Activated T-helper 9 cell treated with anti-CD3 and anti-CD28 coated beads, Interleukin-2, amount 50 U/mL, for 16 hours (primary cell): ENCODE data around the gene GUCY1A2.
"Not testable (repeated sequence)": the region's sequence is repeated elsewhere in the genome, so short reads cannot be mapped to it uniquely, and the experiment has no call there.

Experiments used
- DNase-seq: peaks from one replicate; pipeline ENCODE4 v3.0.0-alpha.2; 2020; ENCODE audit warnings: low read depth

GUCY1A2 gene

DNA sequence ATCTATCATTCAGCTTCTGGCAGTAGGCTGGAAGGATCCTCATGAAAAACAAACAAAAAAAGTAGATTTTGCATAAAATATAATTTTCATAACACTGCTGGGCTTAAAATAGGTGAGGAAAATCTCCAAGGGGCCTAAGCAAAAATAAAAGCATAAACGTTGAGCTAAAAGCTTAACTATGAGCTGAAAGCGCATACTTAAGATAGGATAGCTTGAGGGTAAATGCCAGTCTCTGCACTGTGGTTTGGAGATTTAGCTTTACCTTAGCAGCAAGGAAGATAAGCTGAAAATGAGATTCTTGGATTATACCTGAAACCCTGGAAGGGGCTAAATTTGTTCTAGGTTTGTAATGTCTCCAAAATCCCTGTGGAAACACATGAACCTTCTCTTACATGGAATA lies 183.7 kb downstream of the GUCY1A2 start:
- DNase-seq, result no peak

DNA sequence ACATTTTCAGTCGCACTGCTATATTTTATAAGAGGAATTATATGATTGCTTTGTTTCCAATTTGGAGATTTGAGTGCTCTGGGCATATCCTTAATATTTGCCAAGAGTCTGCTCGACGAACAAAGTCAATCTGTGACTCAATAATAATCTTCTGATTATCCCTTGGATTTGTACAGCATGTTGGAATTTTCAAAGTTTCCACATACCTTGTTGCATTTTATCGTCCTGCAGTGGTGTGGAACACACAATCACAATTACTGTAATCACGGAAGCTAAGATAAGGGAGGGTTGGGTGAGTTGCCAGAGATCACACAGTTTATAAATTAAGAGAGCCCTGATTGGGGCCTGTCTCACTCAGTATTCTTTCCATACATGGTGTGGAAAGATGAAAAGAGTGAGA lies 189.3 kb downstream of the GUCY1A2 start:
- no peak for DNase-seq

DNA sequence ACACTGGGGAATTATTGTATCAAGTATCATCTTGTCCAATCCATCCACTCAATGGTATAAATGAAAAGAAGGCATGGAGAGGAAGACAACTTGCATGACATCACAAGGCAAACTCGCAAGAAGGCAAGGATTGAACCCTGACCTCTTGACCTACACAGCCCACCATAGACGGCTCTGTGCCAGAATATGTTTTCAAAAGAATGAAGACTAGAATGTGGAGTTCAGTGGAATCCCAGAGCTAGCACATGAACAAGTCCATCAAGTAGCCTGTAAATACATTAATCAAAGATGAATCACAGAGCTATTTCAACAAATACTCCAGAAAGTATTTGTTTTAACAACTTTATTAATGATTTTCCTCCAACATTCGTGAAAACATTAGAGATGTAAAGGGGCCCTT lies 189.7 kb downstream of the GUCY1A2 start:
- DNase-seq, result no peak

DNA sequence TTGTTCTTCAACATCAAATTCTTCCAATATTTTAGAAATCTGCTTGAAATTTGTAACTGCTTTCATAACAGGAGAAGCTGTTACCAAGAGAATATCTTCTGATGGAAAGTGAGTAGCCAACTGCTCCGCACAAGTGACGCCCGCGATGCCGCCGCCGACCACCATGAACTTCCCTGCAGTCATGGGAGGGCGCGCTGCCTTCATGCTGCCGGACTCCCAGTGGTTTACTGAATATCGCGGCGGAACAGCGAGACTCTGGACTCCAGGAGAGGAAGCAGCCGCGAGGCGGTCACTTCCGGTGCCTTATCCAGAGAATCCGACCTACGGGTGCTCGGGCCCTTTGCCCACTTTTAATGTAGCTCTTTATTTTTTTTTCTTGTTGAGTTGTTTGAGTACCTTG lies 190.6 kb downstream of the GUCY1A2 start:
- no peak for DNase-seq

DNA sequence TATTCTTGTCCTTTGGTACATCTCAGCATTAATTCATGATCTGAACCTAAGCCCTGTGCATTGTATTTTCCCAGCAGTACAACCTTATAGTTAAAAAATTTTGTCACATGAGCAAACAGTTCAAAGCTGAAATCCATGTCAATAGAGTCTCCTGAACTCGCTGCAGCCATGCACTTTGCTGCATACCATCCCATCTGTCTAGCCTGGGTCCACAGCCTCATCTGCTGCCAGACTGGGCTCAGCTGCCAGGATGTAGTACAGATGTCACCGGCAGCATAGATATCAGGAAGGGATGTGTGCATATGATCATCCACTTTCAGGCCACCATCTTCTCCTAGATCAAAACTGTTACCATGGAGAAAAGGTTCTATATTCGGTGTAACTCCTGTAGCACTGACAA lies 191.7 kb downstream of the GUCY1A2 start:
- not testable (repeated sequence) for DNase-seq

GRCh38 chr11:106821826-106822225 lies 196.4 kb downstream of the GUCY1A2 start:
- no peak for DNase-seq

DNA sequence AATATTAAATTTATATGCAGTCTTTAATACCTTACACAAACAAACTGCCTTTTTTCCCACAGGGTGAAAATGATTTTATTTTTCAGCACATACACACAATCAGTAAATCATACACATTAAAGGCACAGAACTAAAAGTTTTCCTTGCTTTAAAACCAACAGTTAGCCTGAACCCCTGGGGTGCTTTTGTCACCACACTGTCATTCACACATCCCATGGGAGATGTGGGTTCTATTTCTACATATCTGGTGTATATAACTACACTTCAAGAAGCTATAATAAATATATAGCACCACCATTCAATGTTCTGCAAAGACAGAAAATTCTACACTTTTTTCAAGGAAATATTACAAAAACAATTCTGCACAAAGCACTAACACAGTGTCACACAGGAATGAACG lies 197.0 kb downstream of the GUCY1A2 start:
- no peak for DNase-seq

DNA sequence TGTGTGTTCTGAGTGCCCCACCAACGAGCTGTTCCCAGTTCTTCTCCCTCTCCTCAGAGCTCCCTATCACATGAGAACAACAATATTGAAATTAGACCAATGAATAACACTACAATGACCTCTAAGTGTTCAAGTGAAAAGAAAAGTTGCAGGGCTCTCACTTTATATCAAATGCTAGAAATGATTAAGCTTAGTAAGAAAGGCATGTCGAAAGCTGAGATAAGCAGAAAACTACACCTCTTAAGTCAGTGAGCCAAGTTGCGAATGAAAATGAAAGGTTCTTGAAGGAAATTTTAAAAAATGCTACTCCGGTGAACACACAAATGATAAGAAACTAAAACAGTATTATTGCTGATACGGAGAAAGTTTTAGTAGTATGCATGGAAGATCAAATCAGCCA lies 199.8 kb downstream of the GUCY1A2 start:
- DNase-seq, result no peak

DNA sequence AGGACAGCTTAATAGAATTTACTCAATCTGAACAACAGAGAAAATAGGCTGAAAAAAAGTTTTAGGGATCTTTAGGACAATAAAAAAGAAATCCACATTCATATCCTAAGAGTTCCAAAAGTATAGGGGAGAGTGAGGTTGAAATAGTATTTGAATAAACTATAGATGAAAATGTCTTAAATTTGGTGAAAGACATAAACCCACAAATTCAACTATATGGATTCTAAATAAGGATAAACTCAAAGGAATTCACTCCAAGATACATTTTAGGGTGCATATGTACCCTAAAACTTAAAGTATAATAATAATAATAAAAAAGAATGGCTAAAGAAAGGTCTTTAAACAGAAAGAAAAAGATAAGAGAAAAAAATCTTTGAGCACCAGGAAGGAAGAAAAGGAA lies 203.1 kb downstream of the GUCY1A2 start:
- DNase-seq, result no peak

GRCh38 chr11:106813806-106814205 lies 204.5 kb downstream of the GUCY1A2 start:
- DNase-seq, result no peak

DNA sequence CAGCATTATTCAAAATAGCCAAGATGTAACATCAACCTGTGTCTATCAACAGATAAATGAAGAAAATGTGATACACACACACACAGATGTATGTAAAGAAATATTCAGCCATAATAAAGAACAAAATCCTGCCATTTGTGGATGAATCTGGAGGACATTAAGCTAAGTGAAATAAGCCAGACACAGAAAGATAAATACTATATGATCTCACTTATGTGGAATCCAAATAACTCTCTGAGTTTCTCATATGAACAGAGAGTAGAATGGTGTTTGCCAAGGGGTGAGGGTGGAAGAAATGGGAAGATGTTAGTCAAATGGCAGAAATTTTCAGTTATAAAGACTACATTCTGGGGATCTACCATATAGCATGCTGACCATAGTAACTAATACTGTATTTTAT lies 224.2 kb downstream of the GUCY1A2 start:
- no peak for DNase-seq

- DNase-seq, result no peak
These were observed 228.9 kb downstream of the GUCY1A2 start for GRCh38 chr11:106789406-106789805.

DNA sequence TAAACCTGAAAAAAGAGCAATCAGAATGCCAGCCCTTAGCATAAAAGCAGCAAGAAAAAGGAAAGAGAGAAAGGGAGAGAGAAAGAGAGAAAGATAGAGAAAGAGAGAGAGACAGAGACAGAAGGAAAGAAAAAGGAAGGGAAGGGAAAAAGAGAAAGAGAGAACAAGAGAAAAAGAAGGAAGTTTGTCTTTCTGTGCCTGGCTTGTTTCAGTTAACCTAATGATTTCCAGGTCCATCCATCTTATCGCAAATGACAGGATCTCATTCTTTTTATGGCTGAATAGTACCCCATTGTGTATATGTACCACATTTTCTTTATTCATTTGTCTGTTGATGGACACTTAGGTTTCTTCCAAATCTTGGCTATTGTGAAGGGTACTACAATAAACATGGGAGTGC lies 230.8 kb downstream of the GUCY1A2 start:
- DNase-seq, result no peak

- no peak for DNase-seq
These were observed 232.2 kb downstream of the GUCY1A2 start for GRCh38 chr11:106785913-106786650.

DNA sequence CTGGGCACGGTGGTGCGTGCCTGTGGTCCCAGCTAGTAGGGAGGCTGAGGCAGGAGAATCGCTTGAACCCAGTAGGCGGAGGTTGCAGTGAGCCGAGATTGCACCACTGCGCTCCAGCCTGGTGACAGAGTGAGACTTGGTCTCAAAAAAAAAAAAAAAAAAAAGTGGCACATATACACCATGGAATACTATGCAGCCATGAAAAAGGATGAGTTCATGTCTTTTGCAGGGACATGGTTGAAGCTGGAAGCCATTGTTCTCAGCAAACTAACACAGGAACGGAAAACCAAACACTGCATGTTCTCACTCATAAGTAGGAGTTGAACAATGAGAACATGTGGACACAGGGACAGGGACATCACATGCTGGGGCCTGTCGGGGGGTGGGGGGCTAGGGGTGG lies 241.0 kb downstream of the GUCY1A2 start:
- DNase-seq, result not testable (repeated sequence)

DNA sequence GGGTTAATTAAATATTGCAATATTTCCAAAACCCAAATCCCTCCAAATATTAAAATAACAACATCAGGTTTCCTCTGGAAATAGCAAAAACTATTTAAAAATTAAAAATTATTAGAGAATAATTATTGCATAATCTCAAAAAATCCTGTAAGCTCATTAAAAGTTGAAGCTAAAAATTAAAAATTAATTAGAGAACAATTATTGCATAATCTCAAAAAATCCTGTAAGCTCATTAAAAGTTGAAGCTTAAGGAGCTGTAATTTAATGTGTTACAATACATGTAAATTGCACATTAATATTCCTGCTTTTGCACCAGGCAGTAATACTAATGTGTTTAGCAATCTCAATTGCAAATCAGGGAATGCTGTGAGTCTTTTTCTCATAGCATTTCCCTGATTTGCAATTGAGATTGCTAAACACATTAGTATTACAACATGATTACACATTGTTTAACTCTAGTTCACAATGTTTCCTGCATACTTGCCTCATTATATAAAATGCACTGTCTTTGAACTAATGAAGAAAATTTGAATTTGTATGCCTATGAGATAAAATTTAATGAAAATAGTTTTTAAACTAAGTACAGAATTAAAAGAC lies 247.7 kb downstream of the GUCY1A2 start:
- no peak for DNase-seq

DNA sequence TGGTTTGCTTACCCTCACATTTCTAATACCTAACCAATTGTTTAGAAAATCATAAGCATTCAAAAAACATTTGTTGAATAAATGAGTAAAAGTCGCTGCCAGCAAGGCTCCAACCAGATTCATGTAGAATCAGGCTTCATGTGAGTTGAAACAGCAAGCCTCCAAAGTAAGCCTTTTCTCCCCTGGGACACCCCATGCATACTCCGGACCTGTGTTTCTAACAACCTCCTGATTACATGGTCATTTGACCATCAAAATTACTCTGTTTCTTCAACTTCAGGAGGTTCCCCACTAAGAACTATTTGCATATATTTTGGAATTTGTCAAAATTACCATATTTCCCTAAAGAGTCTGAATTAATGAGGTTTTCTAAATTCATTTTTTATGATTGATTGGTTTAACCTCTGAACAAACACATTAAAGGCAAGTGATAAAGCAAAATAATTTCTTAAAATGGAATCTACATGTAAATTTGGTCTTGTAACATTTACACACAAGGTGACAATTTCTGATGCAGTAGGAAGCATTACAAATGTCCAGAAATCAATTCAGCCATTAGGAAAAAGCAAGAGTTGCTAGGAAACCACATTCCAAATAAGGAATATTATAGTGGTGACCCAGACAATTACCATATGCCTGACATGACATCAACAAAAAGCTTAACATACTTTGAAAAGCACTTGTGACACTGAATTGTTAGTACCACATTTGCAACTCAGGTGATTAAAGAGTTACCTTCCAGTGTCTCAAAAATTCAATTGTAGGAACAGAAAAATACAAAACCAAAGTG lies 252.6 kb downstream of the GUCY1A2 start:
- DNase-seq, result no peak

DNA sequence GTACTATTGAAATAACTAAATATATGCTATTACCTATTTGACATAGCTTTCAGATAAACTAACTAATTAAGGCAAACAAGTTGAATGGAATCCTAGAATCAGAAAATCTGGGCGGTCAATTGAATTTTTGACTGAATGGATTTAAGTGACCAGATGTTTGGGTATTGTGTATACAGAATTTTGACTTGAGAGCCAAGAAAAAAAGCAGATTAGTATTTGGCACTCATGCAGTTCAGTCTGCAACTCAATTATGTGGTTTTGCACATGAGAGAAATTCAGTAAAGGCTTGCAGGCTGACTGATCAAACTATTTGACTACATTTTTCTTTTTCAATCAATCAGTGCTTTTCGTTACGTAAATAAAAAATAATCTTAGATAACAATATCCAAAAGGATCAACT lies 254.8 kb downstream of the GUCY1A2 start:
- DNase-seq, result no peak

DNA sequence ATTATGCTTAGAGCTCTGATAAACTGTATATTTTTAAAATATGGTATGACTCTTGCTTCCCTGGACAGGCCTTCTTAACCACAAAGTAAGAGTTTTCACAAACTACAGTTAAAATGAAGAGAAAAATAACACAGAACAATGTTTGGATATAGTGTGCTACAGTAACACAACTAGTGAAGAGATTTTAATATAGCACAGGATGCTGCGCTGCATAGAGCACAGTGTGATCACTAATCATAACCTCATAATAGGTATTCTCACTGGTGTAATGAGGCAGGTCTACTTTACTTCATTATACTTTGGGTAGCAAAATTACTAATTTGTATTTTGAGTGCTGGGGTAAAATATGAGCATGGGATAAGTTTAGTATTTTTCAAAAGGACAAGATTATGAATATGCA lies 256.5 kb downstream of the GUCY1A2 start:
- DNase-seq, result no peak

DNA sequence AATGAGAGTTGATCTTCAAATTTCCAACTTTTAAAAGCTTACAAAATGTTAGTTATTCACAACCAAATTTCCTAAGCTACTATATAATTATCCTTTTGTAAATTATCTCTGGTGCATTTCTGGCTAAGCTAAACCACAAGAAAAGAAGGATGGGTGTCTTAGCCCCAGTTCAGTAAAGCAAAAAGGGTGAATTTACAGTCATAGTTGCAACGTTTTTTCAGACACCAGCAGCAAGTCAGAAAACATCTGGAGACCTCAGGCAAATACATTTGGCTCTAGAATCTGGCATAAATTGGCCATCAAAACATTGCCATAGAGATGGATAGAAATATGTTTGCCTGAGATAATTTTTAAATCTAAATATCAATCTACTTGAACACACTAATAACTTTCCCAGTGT lies 257.0 kb downstream of the GUCY1A2 start:
- no peak for DNase-seq

DNA sequence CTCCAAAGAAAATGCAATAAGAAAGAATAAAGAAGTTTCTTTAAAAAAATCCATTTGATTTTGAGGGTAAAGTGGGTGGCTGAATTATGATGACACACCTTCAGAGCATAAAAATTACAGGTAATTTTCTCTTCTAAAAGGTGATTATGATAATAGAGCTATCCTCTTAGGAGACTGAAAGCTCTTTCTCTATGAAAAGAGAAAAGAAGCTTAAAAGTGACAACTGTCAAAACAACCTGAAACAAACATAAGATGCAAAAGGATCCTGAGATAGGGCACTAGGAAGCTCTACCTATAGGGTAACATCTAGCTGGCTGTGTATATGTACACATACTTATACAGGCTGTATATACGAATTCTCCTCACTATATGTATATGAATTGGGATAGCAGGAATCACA lies 270.2 kb downstream of the GUCY1A2 start:
- DNase-seq, result no peak

DNA sequence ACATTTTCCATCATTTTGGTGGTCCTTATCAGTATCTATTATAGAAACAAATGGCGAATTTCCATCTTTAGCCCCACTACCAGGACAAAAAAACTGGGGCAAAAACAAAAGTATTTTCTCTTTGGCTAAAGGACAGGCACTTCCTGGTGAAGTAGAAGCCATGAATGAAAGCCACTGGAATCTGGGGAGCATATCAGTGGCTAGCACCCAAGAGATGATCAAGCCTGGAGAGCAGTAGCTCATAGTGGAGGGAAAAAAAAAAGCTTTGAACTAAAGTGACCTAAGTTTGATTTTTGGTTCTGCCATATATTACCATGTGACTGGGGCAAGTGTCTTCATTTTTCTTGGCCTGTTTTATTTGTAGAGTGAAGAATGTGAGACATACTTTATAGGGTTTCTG lies 272.3 kb downstream of the GUCY1A2 start:
- DNase-seq, result no peak

GRCh38 chr11:106733635-106734034 lies 284.6 kb downstream of the GUCY1A2 start:
- no peak for DNase-seq
